Measurements from ENCODE around the gene BATF. TPM values are rescaled to one million over a fixed set of nuclear protein-coding genes. Genes with fewer than 3 reads are reported as not detected.

Gene BATF
- total RNA-seq, 1 experiment from 2014 or later: 1.4 TPM

- intact Hi-C loops (cut with micrococcal nuclease; ENCODE audit: unreplicated experiment): no loop called here
- CTCF ChIA-PET: interaction anchor here (0.6 kb wide), 1 partner anchor 177 kb away, joined by 6 read pairs; no protein-coding TSS in a partner anchor
- no TSS peak for BruUV-seq (replicated peaks)
- Mint-ChIP-seq H3K27me3 (ENCODE audit: unreplicated experiment) (peaks cover 7% of the 10 kb centered on the region), H3K9me3 (ENCODE audit: low read depth, unreplicated experiment) (no peaks in the 10 kb centered on the region), H3K27ac (ENCODE audit: unreplicated experiment) (no peak overlapping the region), H3K36me3 (ENCODE audit: insufficient read depth, unreplicated experiment) (peaks cover 9% of the 10 kb centered on the region), H3K4me3 (ENCODE audit: low read depth, unreplicated experiment) (no peak overlapping the region), H3K4me1 (ENCODE audit: low read depth, unreplicated experiment) (no peaks in the 10 kb centered on the region)
- DNase-seq: no peak
- no peak for TF ChIP-seq CTCF (IDR thresholded peaks at IDR 0.05; ENCODE audit: unreplicated experiment)
Observed at GRCh38 chr14:75479770-75480600, 42.3 kb upstream of the BATF start.

GRCh38 chr14:75482366-75482765, 39.9 kb upstream of the BATF start:
- intact Hi-C loops (cut with micrococcal nuclease; ENCODE audit: unreplicated experiment): no loop called here
- no peak overlapping the region for H3K4me3 Mint-ChIP-seq (ENCODE audit: low read depth, unreplicated experiment)
- peaks cover 7% of the 10 kb centered on the region for H3K27me3 Mint-ChIP-seq (ENCODE audit: unreplicated experiment)
- no peak for TF ChIP-seq CTCF (IDR thresholded peaks at IDR 0.05; ENCODE audit: unreplicated experiment)
- BruUV-seq (replicated peaks): no TSS peak
- H3K36me3 Mint-ChIP-seq (ENCODE audit: insufficient read depth, unreplicated experiment): no peaks in the 10 kb centered on the region
- no peak for DNase-seq
- H3K27ac Mint-ChIP-seq (ENCODE audit: unreplicated experiment): no peak overlapping the region
- peaks cover 16% of the 10 kb centered on the region for H3K4me1 Mint-ChIP-seq (ENCODE audit: low read depth, unreplicated experiment)
- CTCF ChIA-PET: no interaction called here
- no peaks in the 10 kb centered on the region for H3K9me3 Mint-ChIP-seq (ENCODE audit: low read depth, unreplicated experiment)

GRCh38 chr14:75484711-75485429, 37.4 kb upstream of the BATF start:
- no peak overlapping the region for H3K27ac Mint-ChIP-seq (ENCODE audit: unreplicated experiment)
- H3K27me3 Mint-ChIP-seq (ENCODE audit: unreplicated experiment): peaks cover 7% of the 10 kb centered on the region
- no peak for DNase-seq
- intact Hi-C loops (cut with micrococcal nuclease; ENCODE audit: unreplicated experiment): no loop called here
- TF ChIP-seq CTCF (IDR thresholded peaks at IDR 0.05; ENCODE audit: unreplicated experiment): no peak
- H3K4me3 Mint-ChIP-seq (ENCODE audit: low read depth, unreplicated experiment): no peak overlapping the region
- no peaks in the 10 kb centered on the region for H3K36me3 Mint-ChIP-seq (ENCODE audit: insufficient read depth, unreplicated experiment)
- CTCF ChIA-PET: interaction anchor here (0.7 kb wide), 1 partner anchor 180 kb away, joined by 5 read pairs; no protein-coding TSS in a partner anchor
- H3K4me1 Mint-ChIP-seq (ENCODE audit: low read depth, unreplicated experiment): peaks cover 24% of the 10 kb centered on the region
- H3K9me3 Mint-ChIP-seq (ENCODE audit: low read depth, unreplicated experiment): no peaks in the 10 kb centered on the region
- no TSS peak for BruUV-seq (replicated peaks)

GRCh38 chr14:75486318-75486717, 36.0 kb upstream of the BATF start:
- CTCF ChIA-PET: interaction anchor here (0.7 kb wide), 1 partner anchor 58 kb away, joined by 3 read pairs; the partner anchor contains the start of gene JDP2
- TF ChIP-seq CTCF (IDR thresholded peaks at IDR 0.05; ENCODE audit: unreplicated experiment): no peak
- Mint-ChIP-seq H3K4me1 (ENCODE audit: low read depth, unreplicated experiment) (peaks cover 24% of the 10 kb centered on the region), H3K36me3 (ENCODE audit: insufficient read depth, unreplicated experiment) (no peaks in the 10 kb centered on the region), H3K27ac (ENCODE audit: unreplicated experiment) (no peak overlapping the region), H3K4me3 (ENCODE audit: low read depth, unreplicated experiment) (no peak overlapping the region), H3K9me3 (ENCODE audit: low read depth, unreplicated experiment) (no peaks in the 10 kb centered on the region), H3K27me3 (ENCODE audit: unreplicated experiment) (peaks cover 1% of the 10 kb centered on the region)
- no TSS peak for BruUV-seq (replicated peaks)
- intact Hi-C loops (cut with micrococcal nuclease; ENCODE audit: unreplicated experiment): no loop called here
- no peak for DNase-seq

Data from Calu3 (cell line).